Activated CD4-positive, alpha-beta T cell treated with anti-CD3 and anti-CD28 coated beads, Interleukin-2, amount 50 U/mL, for 4 hours (primary cell): ENCODE results near the gene SQSTM1.
A peak's percentile ranks its signal among the peaks of the same experiment; 100 is the strongest.

Experiments used
- DNase-seq, 2 experiments: peaks; one replicate each; pipeline ENCODE4 v3.0.0-alpha.2; 2020

The SQSTM1 gene

DNA sequence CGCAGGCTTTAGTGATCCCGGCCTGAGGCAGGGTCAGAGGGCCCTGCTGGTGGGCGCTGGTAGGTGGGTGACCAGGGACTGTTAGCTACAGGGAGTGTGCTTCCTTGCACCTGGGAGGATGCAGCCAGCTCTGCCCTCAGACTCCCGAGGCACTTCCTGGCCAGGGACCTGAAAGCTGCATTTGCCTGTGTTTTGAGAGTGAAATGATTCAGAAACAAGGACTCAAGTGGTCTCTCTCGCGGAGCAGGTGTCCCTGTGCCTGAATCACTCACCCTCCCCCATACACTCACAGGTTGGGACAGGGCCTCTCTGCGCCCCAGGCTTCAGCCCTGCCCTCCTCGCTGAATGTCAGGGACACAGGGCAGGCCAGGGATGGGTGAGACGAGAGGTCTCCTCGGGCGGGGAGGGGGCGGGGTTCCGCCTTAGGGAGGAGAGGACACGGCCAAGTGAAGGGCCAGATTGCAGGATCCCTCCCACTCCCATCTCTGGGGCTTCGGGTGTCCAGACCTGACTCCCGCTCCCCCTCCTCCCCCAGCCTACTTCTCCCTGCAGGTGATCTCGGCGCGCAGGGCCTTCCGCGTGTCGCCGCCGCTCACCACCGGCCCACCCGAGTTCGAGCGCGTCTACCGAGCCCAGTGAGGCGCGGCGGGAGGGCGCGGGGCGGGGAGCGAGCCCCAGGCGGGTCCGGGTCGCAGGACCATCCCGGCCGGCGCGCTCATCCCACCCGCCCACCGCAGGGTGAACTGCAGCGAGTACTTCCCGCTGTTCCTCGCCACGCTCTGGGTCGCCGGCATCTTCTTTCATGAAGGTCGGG lies 25.4 kb upstream of the SQSTM1 start:
- no peak for DNase-seq

- peak; percentile 62 to 67 for DNase-seq
Measured at GRCh38 chr5:179795863-179796833, 24.6 kb upstream of the SQSTM1 start.

DNA sequence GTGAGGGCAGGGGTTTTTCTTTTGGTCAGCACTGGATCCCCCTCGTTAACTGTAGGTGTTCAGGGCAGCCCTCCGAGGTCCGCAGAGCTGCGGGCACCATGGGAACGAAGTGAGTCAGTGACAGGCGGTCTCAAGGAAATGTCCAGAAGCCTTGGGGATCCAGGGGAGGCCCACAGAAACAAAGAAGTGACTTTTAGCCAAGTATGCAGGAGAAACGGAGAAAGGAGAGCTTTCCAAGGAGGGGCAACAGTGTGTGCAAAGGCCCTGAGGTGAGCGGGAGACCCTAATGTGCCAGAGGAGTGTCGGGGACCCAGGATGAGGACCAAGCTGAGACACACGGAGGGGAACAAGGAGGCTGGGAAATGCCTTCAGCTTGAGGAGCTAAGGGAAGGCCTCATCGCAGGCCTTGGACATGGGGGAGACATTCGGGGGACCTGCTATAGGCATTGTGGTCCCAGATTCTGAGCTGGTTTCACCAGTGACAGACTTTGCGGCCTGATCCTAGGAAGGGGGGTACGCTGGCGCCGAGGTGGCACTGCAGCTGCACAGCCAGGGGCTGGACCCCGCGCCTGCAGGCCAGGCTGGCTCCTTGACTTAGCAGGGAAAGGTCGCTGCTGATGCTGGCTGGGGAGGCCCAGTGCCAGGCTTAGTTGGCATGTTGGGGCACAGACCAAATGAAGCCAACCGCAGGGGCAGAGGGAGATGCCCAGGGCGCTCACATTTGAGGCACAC lies 23.7 kb upstream of the SQSTM1 start:
- no peak for DNase-seq

- no peak for DNase-seq
Measured at GRCh38 chr5:179797741-179798140, 23.0 kb upstream of the SQSTM1 start.

GRCh38 chr5:179798144-179798770 lies 22.4 kb upstream of the SQSTM1 start:
- no peak for DNase-seq

- DNase-seq, result no peak
Measured at GRCh38 chr5:179798771-179799643, 21.7 kb upstream of the SQSTM1 start.

DNA sequence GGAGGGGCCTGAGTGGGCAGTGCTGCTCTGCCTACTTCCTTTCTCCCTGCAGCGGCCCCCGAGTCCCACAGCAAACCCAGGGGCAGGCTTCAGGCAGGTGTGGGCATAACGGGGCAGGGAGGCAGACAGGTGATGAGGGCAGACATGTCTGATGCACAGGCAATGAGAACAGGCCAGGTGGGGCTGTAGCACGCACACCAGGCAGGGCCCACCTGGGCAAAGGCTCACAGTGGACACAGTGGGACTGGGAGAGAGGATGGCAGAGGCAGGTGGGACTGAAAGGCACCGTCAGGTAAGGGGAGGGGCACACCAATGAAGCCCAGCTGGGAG lies 21.1 kb upstream of the SQSTM1 start:
- no peak for DNase-seq

GRCh38 chr5:179800071-179800695 lies 20.5 kb upstream of the SQSTM1 start:
- DNase-seq, result no peak

- DNase-seq, result no peak
Measured at GRCh38 chr5:179800696-179801201, 20.0 kb upstream of the SQSTM1 start.

DNA sequence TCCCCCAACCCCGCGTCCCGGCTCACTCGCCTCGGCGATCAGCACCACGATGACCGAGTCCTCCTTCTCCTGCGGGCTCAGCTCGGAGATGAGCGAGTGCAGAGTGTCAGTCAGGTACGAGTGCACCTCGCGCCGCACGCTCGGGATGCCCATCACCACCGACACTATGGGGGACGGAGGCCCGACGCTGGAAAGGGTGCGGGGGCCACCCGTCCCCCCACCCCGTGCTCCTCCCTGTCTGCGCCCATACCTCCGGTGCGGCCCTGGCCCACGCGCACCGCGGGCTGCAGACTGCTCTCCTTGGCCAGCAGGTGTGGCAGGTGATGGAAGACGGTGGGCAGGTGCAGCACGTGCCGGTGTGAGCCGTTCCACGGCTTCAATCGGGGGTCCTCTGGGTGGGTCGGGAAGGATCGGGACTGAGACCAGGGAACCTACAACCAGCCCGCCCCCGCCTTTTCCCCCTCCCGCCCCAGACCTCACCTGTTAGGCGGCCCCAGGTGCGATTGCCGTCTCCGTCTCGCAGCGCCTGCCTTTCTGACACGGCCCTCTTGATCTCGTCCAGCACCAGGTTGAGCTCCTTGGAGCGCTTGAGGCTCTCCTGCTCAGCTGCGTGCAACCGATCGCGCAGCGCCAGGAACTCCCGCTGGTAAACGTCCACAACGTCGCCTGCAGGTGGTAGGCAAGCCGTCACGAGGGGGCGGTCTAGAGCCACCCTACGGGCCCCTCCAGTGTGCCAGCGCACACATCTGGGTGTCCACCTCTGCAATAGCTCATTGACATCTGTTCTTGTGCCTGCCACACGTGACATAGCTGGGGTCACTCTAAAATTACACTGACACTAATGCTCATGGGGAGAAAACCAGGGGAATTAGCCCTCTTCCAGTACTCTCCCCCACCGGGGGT lies 19.1 kb upstream of the SQSTM1 start:
- DNase-seq, result peak; percentile 86 to 88

DNA sequence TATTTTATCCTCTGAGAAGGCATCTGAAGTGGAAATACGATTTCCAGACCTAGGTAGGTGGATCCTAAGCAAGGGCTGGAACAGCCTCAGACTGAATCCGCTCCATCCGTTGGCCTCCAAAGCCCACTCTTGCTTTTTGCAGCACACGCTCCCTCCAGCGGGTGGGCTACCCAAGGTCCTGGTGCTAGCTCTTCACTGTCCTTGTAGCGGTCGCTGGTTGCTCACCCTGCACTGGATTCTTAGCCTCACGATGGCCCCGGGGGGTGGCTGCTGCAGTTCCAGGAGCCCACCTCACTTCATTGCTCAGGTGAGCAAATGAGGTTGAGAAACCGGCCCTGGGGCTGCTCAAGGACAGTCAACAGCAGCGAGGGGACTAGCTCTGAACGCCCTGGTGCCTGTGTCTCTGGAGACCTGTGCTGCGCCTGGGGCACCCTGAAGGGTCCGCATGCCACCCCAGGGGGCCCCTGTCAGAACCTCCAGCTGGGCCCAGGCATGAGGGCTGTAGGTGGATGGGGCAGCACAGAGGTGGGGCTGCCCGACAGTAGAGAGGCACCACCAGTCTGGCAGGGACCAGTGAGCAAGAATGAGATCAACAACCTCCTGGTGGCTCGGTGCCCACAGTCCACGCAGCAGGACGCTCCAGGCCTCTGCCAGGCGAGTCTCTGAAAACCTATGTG lies 18.4 kb upstream of the SQSTM1 start:
- no peak for DNase-seq

GRCh38 chr5:179802950-179803562 lies 17.6 kb upstream of the SQSTM1 start:
- DNase-seq, result no peak

GRCh38 chr5:179803651-179804554 lies 16.8 kb upstream of the SQSTM1 start:
- peak in 1 of 2 experiments; percentile 27 for DNase-seq

DNA sequence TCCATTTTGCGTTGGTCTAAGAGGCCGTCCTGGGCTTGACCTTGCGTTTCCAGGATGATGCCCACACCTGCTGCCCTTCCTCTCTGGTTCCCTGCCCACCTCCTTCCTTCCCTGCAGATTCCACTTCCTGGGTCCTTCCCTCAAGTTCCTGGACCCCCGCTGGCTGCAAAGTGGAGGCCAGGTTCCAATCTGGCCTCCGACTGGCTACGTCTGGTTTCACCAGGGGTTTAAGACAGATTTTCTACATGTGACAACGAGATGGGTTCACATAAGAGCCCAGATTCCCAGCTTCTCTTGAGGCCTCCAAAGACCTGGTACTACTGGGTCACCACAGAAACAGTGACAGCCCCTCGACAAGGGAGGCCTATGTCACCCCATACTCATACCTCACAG lies 16.2 kb upstream of the SQSTM1 start:
- no peak for DNase-seq

DNA sequence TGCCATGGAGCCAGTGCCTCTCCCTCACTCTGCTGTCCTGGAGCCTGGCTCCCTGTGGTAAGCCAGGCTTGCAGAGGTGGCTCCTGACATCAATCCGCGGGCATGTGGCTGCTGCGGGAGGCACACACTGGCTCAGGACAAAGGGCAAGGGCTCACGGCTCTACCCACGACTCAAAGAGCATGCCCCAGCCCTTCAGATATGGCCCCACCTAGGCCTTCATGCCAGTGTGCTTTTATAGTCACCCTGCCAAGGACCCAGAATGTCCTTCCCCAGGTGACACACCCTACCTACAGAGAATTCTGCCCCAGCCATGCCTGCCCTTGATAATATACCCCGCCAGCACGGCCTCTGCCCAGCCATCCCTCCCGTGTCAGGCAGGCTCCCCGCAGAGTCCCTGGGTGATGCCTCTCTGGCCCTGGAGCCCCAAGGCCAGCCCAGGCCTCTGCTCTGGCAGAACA lies 15.6 kb upstream of the SQSTM1 start:
- DNase-seq, result no peak

GRCh38 chr5:179805529-179806249 lies 15.0 kb upstream of the SQSTM1 start:
- DNase-seq, result no peak
